Stimulated activated CD4-positive, alpha-beta T cell treated with anti-CD3 and anti-CD28 coated beads, Interleukin-1b, Interleukin-23, amount 100 ng/mL, for 4 hours (primary cell): Measurements from ENCODE around the gene TOB2.

Experiments used
- DNase-seq, 2 donors: peaks; one replicate each; pipeline ENCODE4 v3.0.0-alpha.2; 2020; ENCODE audit warnings: low read depth in 2 of 2

Gene TOB2, protein sequence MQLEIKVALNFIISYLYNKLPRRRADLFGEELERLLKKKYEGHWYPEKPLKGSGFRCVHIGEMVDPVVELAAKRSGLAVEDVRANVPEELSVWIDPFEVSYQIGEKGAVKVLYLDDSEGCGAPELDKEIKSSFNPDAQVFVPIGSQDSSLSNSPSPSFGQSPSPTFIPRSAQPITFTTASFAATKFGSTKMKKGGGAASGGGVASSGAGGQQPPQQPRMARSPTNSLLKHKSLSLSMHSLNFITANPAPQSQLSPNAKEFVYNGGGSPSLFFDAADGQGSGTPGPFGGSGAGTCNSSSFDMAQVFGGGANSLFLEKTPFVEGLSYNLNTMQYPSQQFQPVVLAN

GRCh38 chr22:41446639-41447434 lies at the start of gene TOB2:
TOB2 (minus strand) TSS chr22:41446801; CDS start chr22:41437345, 9,456 bp downstream.
- peak; percentile 89 to 93 for DNase-seq

- DNase-seq: no peak
Measured at GRCh38 chr22:41491374-41492100, 44.9 kb upstream of the TOB2 start.

- DNase-seq: no peak
Measured at GRCh38 chr22:41488596-41489385, 42.2 kb upstream of the TOB2 start.

- DNase-seq: no peak
Measured at GRCh38 chr22:41488076-41488475, 41.5 kb upstream of the TOB2 start.

DNA sequence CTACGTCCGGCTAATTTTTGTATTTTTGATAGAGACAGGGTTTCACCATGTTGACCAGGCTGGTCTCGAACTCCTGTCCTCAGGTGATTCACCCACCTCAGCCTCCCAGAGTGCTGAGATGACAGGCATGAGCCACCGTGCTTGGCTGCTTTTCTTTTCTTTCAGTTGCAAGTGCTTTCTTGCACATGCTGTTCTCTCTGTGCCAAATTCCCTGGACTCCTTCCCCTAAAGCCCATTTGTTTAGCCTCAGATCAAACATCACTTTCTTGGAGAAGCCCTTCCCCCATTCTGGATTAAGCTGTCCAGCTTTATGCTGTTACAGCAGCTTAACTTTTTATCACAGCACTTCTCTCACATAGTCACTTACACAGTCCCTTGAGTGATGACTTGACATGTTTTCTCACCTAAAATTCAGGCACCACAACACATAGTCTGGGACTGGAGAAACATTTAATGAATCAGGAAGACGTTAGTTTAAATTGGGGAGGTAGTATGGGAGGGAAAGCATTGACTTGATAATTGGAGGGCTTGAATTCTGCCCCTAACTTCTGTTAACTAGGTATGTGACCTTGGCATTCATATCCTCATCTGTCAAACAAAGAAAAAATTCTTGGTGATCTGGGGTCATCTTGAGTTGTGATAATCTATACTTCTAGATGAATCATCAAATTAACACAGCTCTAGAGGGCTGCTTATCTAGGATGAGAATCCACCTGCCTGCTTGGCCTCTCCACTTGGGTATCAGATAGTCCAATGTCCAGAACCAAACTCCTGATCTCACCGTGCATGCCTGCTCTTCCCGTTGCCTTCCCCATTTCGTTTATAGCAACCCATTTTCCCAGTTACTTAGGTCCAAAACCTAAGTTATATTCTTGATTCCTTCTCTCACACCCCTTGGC lies 40.7 kb upstream of the TOB2 start:
- DNase-seq: no peak

- no peak for DNase-seq
Measured at GRCh38 chr22:41485033-41485432, 38.4 kb upstream of the TOB2 start.

- no peak for DNase-seq
Measured at GRCh38 chr22:41482319-41482935, 35.8 kb upstream of the TOB2 start.

DNA sequence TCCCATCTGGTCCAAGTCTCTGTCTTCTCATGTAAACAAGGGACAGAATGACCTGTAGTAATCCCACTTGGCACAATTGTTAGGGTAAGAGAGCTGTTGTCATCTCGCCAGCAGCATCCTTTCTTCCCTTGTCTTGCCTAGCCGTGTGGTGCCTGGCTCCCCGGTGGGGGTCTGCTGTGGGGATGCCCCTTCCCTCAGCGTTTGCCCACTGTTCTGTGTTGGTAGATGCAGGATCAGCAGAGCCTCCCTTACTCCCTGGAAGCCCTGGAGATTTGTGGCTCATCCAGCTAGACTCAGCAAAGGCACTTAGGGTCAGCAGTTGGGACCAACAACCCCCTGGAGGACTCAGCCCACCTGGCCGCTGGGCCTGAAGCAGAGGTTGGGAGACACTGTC lies 35.3 kb upstream of the TOB2 start:
- no peak for DNase-seq

- DNase-seq: no peak
Measured at GRCh38 chr22:41481131-41481830, 34.7 kb upstream of the TOB2 start.

DNA sequence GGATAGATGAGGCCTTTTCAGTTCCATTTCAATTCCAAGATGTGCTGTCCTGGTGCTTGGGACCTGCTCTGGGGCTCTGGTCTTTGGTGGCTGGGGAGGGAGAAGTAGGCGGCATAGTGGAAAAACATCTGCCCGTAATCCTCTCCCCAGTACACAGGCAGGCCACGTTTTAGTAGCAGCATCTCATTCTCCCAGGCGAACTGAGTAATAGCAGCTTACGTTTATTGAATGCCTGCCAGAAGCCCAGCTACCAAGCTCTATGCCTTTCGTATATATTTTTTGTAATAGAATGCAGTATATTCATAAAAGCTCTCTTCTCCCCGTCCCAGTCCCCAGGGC lies 33.8 kb upstream of the TOB2 start:
- no peak for DNase-seq

GRCh38 chr22:41479671-41480396 lies 33.2 kb upstream of the TOB2 start:
- DNase-seq: no peak

DNA sequence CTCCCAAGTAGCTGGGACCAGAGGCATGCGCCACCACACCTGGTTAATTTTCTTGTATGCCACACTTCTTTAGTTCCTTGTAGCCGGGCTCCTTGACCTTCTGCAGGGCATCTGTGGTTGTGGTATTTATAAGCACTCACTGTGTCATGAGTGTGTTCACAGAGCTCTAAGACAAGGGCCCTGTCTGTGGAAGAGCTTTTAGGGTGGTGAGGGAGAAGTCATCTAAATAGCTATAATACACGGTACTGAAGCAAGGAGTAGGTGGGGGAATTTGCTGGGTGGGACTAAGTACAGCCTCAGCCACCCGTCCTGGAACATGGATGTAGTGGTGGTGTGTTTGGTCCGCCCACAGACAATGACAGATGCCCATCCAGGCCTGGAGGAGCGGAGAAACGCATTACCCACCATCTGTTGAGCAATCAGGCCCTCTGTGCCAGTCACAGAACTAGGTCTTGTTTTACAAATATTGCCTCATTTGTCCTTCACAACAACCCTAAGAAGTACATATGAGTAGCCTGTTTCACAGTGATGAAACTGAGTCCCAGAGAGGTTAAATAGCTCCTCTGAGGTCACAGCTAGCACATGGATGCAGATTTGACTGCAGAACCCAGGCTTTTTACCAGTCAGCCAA lies 32.4 kb upstream of the TOB2 start:
- no peak for DNase-seq

DNA sequence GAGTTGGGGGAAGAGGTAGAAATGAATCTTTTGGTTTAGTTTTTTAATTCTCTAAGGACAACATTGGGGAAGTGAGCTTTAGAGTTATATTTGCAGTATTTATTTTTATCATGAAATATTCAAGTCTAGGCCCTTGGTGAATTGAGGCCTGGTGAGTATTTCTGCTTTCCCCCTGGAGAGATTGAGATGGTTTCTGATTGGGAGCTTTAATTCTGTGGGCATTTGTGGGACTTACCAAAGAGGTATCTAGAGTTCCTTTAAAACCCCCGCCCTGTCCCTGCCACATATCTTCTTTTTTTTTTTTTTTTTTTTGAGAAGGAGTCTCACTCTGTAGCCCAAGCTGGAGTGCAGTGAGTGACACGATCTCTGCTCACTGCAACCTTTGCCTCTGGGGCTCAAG lies 31.9 kb upstream of the TOB2 start:
- DNase-seq: no peak

GRCh38 chr22:41474872-41475451 lies 28.4 kb upstream of the TOB2 start:
- DNase-seq: no peak

- DNase-seq: no peak
Measured at GRCh38 chr22:41471568-41471967, 25.0 kb upstream of the TOB2 start.

GRCh38 chr22:41470886-41471285 lies 24.3 kb upstream of the TOB2 start:
- DNase-seq: no peak

DNA sequence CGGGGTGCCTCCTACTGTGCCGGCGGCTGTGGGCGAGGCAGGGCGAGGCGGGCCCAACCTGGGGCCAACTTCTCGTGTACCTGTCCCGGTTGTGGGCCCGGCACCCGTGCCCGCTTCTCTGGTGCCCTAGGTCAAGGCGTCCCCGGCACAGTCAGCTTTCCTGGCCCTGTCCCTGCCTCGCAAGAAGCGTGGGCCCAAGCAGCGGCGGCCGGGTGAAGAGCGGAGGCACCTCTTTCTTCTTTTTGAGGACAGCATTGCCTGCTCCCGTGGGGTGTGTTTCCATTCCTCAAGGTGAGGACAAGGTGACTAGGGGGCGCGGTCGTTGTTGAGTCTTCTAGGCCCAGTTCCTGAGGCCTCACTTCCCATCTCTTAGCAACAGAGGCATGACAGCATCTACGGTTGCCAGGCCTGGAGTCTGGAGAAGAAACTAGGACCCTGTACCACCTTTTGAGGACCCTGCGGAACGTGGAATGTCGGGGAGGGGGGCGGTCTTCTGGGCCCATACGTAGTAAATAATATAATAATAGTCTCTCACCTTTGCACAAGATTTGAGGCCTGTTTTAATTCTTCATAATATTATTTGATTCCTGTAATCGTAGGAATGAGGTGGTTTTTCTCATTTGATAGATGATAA lies 22.7 kb upstream of the TOB2 start:
- peak in 1 of 2 donors; percentile 37 for DNase-seq
